ENCODE results near the gene KATNAL2.
"Not testable (repeated sequence)": the region's sequence is repeated elsewhere in the genome, so short reads cannot be mapped to it uniquely, and the experiment has no call there.

Gene KATNAL2

GRCh38 chr18:46939998-46940571 is 22.7 kb downstream of the KATNAL2 start:
- no peak for DNase-seq

GRCh38 chr18:46942646-46943045 is 25.2 kb downstream of the KATNAL2 start:
- DNase-seq: no peak

GRCh38 chr18:46946656-46947282 is 29.4 kb downstream of the KATNAL2 start:
- DNase-seq: peak; percentile 42

- no peak for DNase-seq
Measured at GRCh38 chr18:46950064-46950656, 32.8 kb downstream of the KATNAL2 start.

- no peak for DNase-seq
Measured at GRCh38 chr18:46953195-46953594, 35.8 kb downstream of the KATNAL2 start.

- no peak for DNase-seq
Measured at GRCh38 chr18:46958209-46958608, 40.8 kb downstream of the KATNAL2 start.

- not testable (repeated sequence) for DNase-seq
Measured at GRCh38 chr18:46963656-46964578, 46.5 kb downstream of the KATNAL2 start.

GRCh38 chr18:46964579-46965293 is 47.3 kb downstream of the KATNAL2 start:
- not testable (repeated sequence) for DNase-seq

- DNase-seq: not testable (repeated sequence)
Measured at GRCh38 chr18:46966266-46966665, 48.9 kb downstream of the KATNAL2 start.

- not testable (repeated sequence) for DNase-seq
Measured at GRCh38 chr18:46969551-46969950, 52.1 kb downstream of the KATNAL2 start.

- DNase-seq: not testable (repeated sequence)
Measured at GRCh38 chr18:47019870-47020269, 102.5 kb downstream of the KATNAL2 start.

- not testable (repeated sequence) for DNase-seq
Measured at GRCh38 chr18:47020757-47021156, 103.4 kb downstream of the KATNAL2 start.

- DNase-seq: not testable (repeated sequence)
Measured at GRCh38 chr18:47022821-47023220, 105.4 kb downstream of the KATNAL2 start.

GRCh38 chr18:47023769-47024465 is 106.5 kb downstream of the KATNAL2 start:
- DNase-seq: not testable (repeated sequence)

GRCh38 chr18:47025557-47026174 is 108.3 kb downstream of the KATNAL2 start:
- DNase-seq: not testable (repeated sequence)

GRCh38 chr18:47028738-47029137 is 111.3 kb downstream of the KATNAL2 start:
- not testable (repeated sequence) for DNase-seq

GRCh38 chr18:47029684-47030353 is 112.4 kb downstream of the KATNAL2 start:
- DNase-seq: not testable (repeated sequence)

- not testable (repeated sequence) for DNase-seq
Measured at GRCh38 chr18:47030887-47031286, 113.5 kb downstream of the KATNAL2 start.

- no peak for DNase-seq
Measured at GRCh38 chr18:47032945-47033344, 115.5 kb downstream of the KATNAL2 start.

GRCh38 chr18:47034591-47034990 is 117.2 kb downstream of the KATNAL2 start:
- DNase-seq: not testable (repeated sequence)
